Sigmoid colon (tissue), 4 donors: Measurements from ENCODE around the gene SPC24.

Experiments used
- CTCF ChIP-seq, 4 experiments: fragments of 450-650 bp in 3 of 4; fragments of 200-600 bp in 1 of 4; IDR thresholded peaks; one replicate each; pipeline ENCODE4 v1.5.1; 2016 to 2019; ENCODE audit warnings: antibody characterized with exemption in 4 of 4, mild to moderate bottlenecking in 3 of 4, moderate library complexity in 2 of 4
- EP300 ChIP-seq, 4 donors: sonication (generic); formaldehyde crosslinking; IDR thresholded peaks; one replicate each; pipeline ENCODE4 v1.6.1; 2017; ENCODE audit warnings: antibody characterized with exemption in 4 of 4
- POLR2A ChIP-seq, 2 donors: fragments of 450-650 bp; IDR thresholded peaks; one replicate each; pipeline ENCODE4 v1.6.1; 2016; ENCODE audit warnings: antibody characterized with exemption in 2 of 2, mild to moderate bottlenecking in 2 of 2, moderate library complexity in 2 of 2
- POLR2AphosphoS5 ChIP-seq, 4 donors: sonication (generic); formaldehyde crosslinking; IDR thresholded peaks; one replicate each; pipeline ENCODE4 v1.6.1; 2017; ENCODE audit warnings: antibody characterized with exemption in 4 of 4

GRCh38 chr19:11151181-11151580 lies 4.4 kb downstream of the SPC24 start:
- TF ChIP-seq POLR2AphosphoS5 (IDR thresholded peaks at IDR 0.05), result peak in 1 of 4 donors; percentile 30
- no peak for TF ChIP-seq CTCF (IDR thresholded peaks at IDR 0.05)
- TF ChIP-seq POLR2A (IDR thresholded peaks at IDR 0.05), result no peak
- no peak for TF ChIP-seq EP300 (IDR thresholded peaks at IDR 0.05)
